NCI-H345 treated with DMSO at 0.1 percent for 48 hours (cell line): Measurements from ENCODE around the gene DNTTIP2.
"Not testable (repeated sequence)": the region's sequence is repeated elsewhere in the genome, so short reads cannot be mapped to it uniquely, and the experiment has no call there.

ENCODE experiments used
- DNase-seq: peaks from one replicate; lab custom pipeline; 2025; ENCODE audit not compliant: unreplicated experiment; lab: John Stamatoyannopoulos, UW

DNTTIP2 gene

DNA sequence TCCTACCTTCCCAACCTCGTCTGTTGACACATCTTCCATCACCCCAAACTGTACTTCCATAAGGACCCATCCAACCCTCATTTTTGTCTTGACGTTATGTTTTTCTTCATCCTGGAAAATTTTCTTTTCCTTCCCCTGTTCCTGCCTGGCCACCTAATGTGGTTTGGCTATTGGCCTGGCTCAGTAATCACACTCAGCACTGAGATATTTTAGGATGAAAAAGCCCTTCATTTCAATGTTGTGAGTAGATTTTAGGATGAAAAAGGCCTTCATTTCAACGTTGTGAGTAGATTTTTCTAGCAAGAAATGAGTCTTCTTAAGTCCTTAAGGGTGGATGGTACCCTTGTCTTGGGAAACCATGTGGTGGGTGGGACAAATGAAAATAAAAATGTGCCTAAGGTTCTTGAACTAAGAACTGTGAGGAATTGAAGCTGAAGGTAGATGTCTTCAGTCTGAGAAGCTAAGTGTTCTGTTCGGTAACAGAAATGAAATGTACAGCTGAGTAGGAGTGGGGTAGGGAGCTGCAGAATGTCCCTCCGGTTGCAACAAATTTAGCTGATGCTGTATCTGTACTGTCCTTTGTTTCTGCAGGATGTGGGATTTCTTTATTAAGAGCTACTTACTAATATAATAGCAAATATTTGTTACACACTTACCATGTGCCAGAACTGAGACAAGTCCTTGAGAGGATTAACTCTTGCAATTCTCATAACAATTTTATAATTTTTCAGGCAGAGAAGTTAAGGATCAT is 36.1 kb downstream of the DNTTIP2 start:
- no peak for DNase-seq

DNA sequence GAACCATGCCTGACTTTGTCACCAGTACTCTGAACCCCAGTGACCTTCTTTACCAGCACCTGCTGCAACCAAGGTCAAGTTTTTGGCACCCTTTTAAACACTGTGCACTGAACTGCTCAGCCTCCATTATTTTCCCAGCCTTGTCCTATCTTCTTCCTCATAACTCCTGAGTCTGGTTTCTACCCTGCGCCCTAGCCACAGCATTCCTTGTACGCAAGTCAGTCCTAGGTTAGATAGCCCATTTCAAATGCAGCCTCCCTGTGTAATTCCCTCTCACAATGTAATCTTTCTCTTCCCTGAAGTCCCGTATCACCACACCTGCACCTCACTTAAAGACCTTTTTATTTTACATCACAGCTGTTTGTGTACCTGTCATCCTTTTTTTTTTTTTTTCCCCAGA is 37.2 kb downstream of the DNTTIP2 start:
- no peak for DNase-seq

DNA sequence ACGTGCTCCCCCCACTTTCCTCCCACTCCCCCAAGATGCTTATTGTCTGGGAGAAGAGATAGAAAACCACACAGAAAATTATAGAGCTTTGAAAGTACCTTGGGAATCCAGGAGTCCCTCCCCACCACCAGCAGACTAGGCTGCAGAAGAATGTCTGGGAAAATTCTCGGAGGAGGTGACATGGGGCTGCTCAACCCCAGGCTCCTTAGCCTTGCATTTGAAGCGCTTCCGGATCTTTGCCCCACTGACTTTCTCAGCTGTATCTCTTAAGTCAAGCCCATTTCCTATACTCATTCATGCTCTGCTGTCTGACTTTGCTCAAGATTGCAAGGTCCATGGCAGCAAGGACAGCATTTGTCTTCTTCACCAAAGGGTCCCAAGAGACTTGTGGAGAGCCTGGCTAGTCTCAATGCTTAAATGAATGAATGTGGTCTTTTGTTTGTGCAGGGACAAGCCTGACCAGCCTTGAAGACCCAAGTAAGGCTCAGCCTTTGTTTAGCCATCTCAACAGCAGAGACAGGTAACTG is 38.0 kb downstream of the DNTTIP2 start:
- DNase-seq: no peak

DNA sequence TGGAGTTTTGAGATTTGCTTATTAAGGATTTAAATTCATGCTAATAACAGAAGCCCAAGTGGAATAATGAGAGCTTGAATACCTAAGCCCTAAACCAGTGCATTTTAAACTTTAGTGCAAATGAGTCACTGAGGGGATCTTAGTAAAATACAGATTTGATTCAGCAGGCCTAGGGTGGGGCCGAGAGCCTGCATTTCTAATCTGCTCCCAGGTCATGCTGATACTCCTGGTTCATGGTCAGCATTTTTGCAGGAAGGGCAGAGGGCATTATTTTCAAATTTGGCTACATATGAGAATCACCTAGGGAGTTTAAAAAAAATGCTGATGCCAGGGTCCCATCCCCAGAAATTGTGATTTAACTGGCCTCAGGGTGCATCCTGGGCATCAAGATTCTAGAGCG is 39.3 kb downstream of the DNTTIP2 start:
- no peak for DNase-seq

DNA sequence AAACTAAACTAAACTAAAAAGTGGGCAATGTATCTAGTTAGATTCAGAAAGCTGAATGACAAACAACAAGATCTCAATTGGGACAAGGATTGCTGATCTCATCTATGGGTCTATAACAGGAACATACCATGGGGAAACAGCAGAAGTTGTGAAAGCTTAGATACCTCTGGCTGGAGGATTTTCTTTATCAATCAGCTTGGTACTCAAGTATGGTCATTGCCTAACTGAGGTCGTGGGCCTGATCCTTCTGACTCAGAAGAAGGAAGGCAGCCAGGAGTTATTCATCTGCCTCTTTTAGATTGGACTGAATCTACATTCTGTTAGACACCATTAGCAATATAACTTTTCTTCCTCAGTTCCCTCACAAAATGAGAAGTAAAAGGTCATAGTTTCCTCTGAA is 39.7 kb downstream of the DNTTIP2 start:
- DNase-seq: no peak

DNA sequence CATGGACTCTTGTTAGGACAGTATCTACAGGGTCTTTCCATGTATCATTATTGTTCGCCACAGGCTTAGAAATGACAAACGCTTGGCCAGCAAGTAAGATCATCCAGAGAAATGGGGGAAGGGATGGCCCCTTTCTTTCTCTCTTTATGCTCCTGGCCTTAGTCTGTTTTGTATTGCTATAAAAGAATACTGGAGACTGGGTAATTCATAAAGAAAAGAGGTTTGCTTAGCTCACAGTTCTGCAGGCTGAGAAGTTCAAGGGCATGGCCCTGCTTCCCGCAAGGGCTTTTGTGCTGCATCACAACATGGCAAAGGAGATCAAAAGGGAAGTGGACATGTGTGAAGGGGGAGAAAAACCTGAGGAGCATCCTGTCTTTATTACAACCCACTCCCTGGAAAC is 41.0 kb downstream of the DNTTIP2 start:
- no peak for DNase-seq

DNA sequence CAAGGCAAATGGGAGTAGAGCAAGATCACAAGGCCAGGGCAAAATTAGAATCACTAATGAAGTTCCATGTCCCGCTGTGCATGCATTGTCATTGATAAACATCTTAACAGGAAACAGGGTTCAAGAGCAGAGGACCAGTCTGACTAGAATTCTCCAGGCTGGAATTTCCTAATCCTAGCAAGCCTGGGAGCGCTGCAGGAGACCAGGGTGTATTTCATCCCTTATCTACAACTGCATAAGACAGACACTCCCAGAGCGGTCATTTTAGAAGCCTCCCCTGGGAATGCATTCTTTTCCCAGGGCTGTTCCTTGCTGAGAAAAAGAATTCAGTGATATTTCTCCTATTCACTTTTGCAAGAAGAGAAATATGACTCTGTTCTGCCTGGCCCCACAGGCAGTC is 45.7 kb downstream of the DNTTIP2 start:
- DNase-seq: not testable (repeated sequence)

DNA sequence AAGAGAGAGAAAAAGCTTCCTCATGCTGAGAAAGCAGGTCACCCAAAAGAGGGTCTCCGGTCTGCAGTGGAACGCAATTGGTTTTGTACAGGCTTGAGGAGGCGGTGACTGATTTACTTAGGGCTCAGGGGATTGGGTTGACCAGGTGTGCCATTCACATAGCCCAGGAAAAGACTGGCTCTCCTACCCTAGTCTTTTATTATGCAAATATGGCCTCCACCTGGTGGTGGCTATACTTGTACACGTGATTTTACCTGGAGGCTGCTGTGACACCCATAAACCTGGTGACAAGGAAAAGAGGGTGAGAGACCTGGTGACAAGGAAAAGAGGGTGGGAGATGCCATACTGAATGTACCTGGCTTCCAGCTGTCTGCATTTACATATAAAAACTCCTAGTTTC is 49.9 kb downstream of the DNTTIP2 start:
- DNase-seq: no peak

DNA sequence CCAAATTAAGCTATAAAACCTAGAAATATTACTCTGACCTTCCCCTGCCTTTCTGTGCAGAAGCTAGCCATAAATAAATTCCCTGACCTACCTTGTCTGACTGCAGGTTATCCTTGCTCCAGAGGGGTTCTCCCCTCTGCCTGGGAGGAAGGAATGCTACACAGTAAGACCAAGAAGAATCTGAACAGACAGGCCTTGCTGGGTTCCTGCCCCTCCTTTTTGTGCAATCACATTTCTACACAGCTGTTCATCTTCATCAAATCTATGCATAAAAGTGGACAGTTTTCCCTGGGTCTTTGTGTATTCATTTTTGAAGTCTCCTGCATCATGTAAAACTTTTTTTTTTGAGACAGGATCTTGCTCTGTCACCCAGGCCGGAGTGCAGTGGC is 50.6 kb downstream of the DNTTIP2 start:
- DNase-seq: no peak

DNA sequence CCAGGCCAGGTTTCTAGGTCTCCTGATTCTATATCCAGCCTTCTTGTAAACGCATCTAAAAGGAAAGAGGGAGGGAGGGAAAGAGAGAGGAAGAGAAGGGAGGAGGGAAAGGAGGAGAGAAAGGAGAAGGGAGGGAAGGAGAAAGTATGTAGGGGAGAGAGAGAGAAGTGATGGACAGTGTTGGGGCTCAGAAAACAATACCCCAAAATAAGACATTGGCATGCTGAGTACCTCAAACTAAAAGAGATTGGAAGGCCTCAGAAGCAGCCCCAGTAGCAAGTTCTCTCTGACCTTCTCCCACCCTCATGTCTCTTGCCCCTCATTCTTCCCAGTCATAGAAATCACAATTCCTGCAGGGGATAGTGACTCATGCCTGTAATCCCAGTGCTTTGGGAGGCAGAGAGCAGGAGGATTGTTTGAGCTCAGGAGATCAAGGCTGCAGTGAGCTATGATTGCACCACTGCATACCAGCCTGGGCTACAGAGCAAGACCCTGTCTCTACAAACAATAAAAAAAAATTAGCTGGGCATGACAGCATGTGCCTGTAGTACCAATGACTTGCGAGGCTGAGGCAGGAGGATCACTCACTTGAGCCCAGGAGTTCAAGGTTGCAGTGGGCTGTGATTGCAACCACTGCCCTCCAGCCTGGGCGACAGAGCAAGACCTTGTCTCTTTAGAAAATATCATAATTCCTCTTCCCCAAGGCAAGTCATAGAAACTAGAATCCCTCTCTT is 51.2 kb downstream of the DNTTIP2 start:
- DNase-seq: no peak

DNA sequence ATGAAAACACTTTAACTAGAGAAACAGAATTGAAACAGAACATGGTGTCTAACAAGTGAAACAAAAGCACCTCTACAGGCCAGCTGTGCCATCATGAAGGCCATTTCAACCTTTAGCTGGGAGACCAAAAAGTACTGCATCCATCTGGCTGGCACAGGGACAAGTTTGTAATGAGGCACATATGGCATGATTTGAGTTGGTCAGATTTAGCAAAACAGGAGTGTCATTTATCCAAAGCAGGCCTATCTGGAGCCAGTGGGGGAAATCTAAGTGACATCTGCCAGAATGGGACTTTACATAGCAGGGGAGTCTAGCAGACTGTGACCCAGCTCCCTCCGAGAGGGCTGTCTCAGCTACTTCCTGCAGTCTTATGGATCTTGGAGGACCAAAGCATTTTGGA is 51.9 kb downstream of the DNTTIP2 start:
- DNase-seq: no peak

DNA sequence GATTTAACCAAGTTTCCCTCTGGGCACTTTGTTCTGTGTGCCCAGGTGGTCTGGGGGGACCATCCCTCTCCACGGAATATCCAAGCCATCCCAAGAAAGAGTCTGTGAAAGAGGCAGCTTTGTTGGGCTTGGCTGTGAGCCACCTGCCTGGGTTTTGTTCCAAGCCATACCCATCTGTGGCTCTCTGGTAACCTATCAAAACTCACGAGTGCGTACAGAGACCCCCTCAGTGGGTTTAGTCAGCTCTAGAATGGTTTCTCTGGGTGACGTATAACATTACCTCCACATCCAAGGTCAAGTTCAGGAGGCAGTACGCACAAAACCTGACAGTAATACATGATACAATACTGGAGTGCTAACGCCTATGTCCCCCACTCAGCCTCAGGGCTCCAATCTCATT is 54.2 kb downstream of the DNTTIP2 start:
- DNase-seq: no peak

DNA sequence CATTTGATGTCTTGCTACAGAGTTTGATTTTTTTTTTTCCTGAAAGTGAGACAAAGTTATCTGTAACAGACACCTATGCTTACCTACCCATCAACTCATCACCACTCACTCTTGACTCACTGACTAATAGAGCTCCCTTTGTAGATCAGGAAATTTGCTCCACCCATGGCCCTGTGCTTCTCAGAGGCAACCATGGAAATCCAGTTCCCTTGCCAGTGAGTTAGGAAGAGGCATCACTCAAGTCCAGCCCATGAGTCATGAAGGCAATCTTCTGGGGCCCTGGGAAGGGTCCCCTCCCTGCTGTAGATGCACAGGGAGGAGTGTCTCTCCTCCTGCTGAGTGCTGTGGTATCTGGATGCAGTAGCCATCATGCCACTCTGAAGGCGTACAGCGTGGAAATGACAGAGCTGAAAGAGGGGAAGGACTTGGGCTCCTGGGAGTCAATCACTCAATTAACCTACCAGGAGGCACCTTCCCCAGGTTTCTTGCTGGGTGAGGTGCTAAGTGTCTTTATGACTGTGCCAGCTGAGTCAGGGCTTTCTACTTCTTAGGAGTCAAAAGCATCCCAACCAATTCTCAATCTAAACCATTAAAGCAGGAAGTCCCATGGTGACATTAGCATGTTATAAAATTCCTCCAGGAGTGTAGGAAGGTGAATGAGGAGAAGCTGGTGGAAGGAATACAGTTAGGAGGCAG is 56.1 kb downstream of the DNTTIP2 start:
- DNase-seq: no peak

DNA sequence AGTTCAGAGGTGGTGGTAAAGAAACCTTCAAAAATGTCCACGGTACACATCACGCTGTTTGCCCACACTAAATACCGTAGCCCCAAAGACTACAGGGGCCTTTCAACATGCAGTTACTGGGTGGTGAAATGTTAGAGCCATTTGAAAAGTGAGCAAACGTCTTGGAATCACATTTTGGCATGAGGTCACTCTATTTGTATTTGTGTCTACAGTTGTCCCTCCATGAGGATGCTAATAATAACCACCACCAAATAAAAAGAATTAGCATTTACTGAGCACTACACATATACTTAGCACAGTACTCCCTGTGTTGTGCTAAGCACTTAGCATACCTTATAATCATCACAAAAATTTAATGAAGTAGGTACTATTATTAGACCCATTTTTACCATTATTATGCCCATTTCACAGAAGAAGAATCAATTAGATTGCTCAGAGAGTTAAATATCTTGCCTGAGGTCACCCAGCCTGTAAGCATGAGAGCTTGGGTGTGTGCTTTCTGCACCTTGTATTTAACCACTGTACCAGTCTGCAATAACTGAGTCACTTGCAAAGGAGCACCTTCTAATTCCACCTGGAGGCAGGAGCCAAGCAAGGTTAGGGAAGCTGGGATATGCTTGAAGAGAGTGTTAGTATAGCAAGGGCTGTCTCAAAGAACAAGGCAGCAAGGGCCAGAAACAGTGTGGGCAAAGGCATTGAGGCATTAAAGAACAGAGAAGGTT is 57.4 kb downstream of the DNTTIP2 start:
- DNase-seq: no peak

DNA sequence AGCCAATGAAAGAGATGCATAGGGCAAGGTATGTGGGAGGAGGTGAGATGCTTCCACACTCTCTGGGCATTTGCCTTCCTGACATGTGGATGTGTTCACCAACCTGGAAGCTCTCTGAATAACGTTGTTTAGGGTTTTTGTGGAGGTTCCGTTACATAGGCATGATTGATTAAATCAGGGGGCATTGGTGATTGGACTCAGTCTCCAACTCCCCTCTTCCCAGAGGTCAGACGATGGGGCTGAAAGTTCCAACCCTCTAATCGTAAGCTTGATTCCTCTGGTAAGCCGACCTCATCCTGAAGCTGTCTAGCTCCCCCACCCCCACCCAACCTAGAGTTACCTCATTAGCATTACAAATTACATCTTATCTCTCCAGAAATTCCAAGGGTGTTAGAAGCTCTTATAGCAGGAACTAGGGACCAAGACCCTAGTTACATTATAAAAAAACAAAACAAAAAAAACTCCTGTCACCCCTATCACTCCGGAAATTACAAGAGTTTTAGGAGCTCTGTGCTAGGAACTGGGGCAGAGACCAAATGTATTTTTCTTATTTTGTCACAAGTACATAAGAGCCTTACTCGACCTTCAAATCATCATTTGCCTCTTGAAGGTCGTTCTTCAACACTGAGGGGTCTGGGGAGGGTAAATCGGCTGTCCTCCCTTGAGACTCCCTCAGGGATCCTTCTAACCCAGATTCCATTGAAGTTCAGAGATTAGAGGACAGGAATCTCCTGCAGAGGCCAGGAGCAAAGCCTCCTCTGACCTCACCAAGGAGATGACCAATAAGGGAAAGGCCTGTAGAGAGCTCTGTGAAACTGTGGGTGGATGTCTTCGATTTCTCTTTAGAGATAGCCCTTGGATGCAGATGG is 58.2 kb downstream of the DNTTIP2 start:
- DNase-seq: no peak

DNA sequence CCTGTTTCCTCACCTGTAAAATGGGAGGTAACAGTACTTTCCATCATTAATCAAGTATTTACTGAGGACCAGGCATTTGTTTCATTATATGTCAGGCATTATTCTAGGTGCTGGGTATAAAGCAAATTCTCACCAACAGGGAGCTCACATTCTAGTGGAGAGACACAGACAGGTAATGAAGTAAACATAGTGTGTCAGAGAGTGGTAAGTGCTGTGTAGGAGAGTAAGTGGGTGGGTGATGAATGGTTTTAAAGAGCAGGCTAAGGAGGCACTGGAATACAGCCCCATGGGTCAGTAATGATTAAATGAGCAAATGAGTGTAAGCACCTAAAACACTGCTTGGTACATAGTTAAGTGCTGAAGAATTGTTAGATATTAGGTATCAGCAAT is 60.4 kb downstream of the DNTTIP2 start:
- DNase-seq: no peak

DNA sequence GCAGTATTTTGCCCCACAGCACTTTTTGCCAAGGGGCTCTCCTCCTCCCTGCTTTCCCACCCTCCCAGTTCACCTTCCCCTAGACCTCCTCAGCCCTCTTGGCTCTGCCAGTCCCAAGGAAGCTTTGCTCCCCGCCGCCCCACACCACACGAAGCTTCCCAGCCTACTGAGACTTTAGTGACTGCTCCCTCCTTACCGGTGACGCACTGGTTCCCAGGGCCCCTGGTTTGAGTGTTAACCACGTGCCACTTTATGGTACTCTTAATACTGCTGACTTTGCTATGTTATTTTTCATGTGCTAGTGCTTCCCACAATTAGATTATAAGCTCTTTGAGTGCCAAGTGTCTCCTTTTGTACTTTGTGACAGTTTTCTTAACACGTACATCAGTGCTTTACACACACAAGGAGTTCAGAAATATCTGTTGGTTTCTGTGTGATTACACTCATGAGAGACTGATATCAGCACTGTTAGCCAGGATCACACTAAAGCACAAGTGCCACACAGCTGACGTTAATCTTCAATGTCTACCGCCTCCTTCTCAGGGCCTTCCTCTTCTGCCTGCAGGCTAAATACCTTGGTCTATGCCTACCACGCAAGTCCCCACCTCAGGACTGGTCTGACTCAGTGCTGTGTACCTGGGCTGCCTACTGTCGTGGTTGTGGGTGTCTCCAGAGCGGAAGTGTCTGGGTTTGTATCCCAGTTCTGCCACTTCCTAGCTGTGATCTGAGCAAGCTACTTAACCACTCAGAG is 61.0 kb downstream of the DNTTIP2 start:
- DNase-seq: no peak

DNA sequence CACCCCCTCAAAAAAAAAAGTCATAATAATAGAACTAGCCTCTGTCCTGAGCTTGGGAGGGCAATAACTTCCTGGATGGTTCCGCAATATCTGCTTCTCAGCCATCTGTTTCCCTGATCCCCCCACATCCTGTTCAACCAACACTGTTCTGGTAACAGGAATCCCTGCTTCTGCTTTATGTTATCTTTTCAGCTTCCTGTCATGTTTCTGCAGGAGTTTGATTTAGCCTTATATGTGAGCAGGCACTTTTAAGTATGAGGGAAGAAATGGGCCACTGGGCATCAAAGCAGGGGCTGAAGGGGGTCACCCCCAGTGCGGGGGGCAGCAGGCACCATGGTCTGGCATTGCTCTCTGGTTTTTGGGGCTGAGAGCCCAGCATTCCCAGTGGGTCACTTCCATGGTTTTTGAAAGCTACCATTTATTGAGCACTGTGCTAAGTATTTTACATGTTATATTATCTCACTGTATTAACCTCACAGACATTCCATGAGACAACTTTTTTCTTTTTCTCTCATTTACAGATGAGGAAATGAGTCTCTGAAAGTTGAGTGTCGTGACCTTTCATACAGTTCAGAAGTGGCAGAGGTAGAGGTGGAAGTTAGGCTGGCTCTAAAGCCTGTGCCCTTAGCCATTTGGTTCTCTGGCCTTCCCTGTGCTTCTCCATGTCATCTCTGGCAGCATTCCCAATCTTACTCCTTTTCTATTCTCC is 61.9 kb downstream of the DNTTIP2 start:
- DNase-seq: no peak
